IMR-90 (cell line): ENCODE data around the gene GSE1. TPM values are rescaled to one million over a fixed set of nuclear protein-coding genes. Genes with fewer than 3 reads are reported as not detected.

Experiments
- ATAC-seq: fragments of 200-7000 bp; cut with Tn5 transposase; 2 replicates; pipeline ENCODE4 v1.9.1; 2020; ENCODE audit warnings: low read depth, mild to moderate bottlenecking, moderate library complexity
- BruUV-seq: library from RNA; stranded (reverse); fragments of 400-500 nt; replicated peaks from 2 replicates; lab custom pipeline; 2021; lab: Mats Ljungman, UMichigan
- CTCF ChIA-PET: fragments of 300-600 bp; formaldehyde crosslinking; extraction: SDS; loops from one replicate; lab custom pipeline; 2021; ENCODE audit warnings: antibody characterized with exemption; lab: Yijun Ruan, JAX
- POLR2A ChIA-PET: fragments of 300-600 bp; sonication (Branson Sonifier 250); formaldehyde crosslinking; loops from one replicate; lab custom pipeline; 2022; ENCODE audit warnings: antibody characterized with exemption; ENCODE audit not compliant: unreplicated experiment; lab: Charles Lee
- DNase-seq: peaks from one replicate; pipeline ENCODE4 v3.0.0; 2013
- H2AFZ ChIP-seq: replicated peaks from 2 replicates; pipeline ENCODE3; 2013; ENCODE audit warnings: low read length, mild to moderate bottlenecking; ENCODE audit not compliant: poor library complexity
- H2AK5ac ChIP-seq: 2 replicates; pipeline ENCODE4 v1.6.1; 2013; ENCODE audit warnings: low read depth, low read length, inconsistent platforms
- H2AK9ac ChIP-seq: replicated peaks from 2 replicates; pipeline ENCODE3; 2013; ENCODE audit warnings: mild to moderate bottlenecking, low read depth, low read length, moderate library complexity; ENCODE audit not compliant: poor library complexity
- H2BK120ac ChIP-seq: 2 replicates; pipeline ENCODE4 v1.6.1; 2013; ENCODE audit warnings: low read depth, low read length, inconsistent platforms
- H2BK15ac ChIP-seq: 3 replicates; pipeline ENCODE4 v1.6.1; 2013; ENCODE audit warnings: low read depth, low read length, inconsistent platforms
- H2BK20ac ChIP-seq: 2 replicates; pipeline ENCODE4 v1.6.1; 2013; ENCODE audit warnings: low read depth, mild to moderate bottlenecking, inconsistent platforms, low read length, moderate library complexity
- H2BK5ac ChIP-seq: 2 replicates; pipeline ENCODE4 v1.6.1; 2013; ENCODE audit warnings: mild to moderate bottlenecking, low read depth, low read length, inconsistent platforms; ENCODE audit not compliant: poor library complexity, severe bottlenecking
- H3K14ac ChIP-seq: replicated peaks from 2 replicates; pipeline ENCODE4 v1.6.1; 2013; ENCODE audit warnings: low read depth, low read length, inconsistent platforms
- H3K18ac ChIP-seq: 2 replicates; pipeline ENCODE4 v1.6.1; 2013; ENCODE audit warnings: low read depth, low read length, control low read depth
- H3K23ac ChIP-seq: 2 replicates; pipeline ENCODE4 v1.6.1; 2013; ENCODE audit warnings: low read depth, low read length, inconsistent platforms
- H3K27ac ChIP-seq: 2 replicates; pipeline ENCODE4 v1.5.1; 2013; ENCODE audit warnings: mild to moderate bottlenecking, control low read depth, low read length; ENCODE audit not compliant: insufficient read depth
- H3K27me3 ChIP-seq: 2 replicates; pipeline ENCODE4 v1.6.1; 2013; ENCODE audit warnings: low read length; ENCODE audit not compliant: control insufficient read depth, insufficient read depth
- H3K36me3 ChIP-seq: 2 replicates; pipeline ENCODE4 v1.6.1; 2013; ENCODE audit warnings: low read length, mixed read lengths; ENCODE audit not compliant: control insufficient read depth, insufficient read depth
- H3K4ac ChIP-seq: 2 replicates; pipeline ENCODE4 v1.6.1; 2013; ENCODE audit warnings: low read depth, low read length, inconsistent platforms
- H3K4me1 ChIP-seq: 2 replicates; pipeline ENCODE4 v1.6.1; 2013; ENCODE audit warnings: low read length, mixed read lengths; ENCODE audit not compliant: control insufficient read depth, insufficient read depth
- H3K4me2 ChIP-seq: 2 replicates; pipeline ENCODE4 v1.6.1; 2013; ENCODE audit warnings: low read depth, mild to moderate bottlenecking, control low read depth, low read length, moderate library complexity
- H3K4me3 ChIP-seq: 2 replicates; pipeline ENCODE4 v1.5.1; 2013; ENCODE audit warnings: low read depth, mild to moderate bottlenecking, control low read depth, low read length, moderate library complexity; ENCODE audit not compliant: insufficient read depth
- H3K56ac ChIP-seq: 2 replicates; pipeline ENCODE4 v1.6.1; 2013; ENCODE audit warnings: low read length, inconsistent platforms; ENCODE audit not compliant: insufficient read depth; ENCODE audit errors: extremely low read depth
- H3K79me1 ChIP-seq, 2 experiments: 2 replicates each; pipeline ENCODE4 v1.6.1; 2013; ENCODE audit warnings: low read length in 2 of 2, inconsistent platforms in 1 of 2, low read depth in 1 of 2
- H3K9ac ChIP-seq: 2 replicates; pipeline ENCODE4 v1.6.1; 2013; ENCODE audit warnings: low read depth, low read length, control low read depth
- H3K9me1 ChIP-seq: 2 replicates; pipeline ENCODE4 v1.6.1; 2013; ENCODE audit warnings: low read length, inconsistent platforms; ENCODE audit not compliant: insufficient read depth
- H3K9me3 ChIP-seq: 2 replicates; pipeline ENCODE4 v1.6.1; 2013; ENCODE audit warnings: low read length; ENCODE audit not compliant: control insufficient read depth, insufficient read depth
- H4K20me1 ChIP-seq: 2 replicates; pipeline ENCODE4 v1.6.1; 2013; ENCODE audit warnings: low read length, inconsistent platforms; ENCODE audit not compliant: insufficient read depth
- H4K5ac ChIP-seq: 2 replicates; pipeline ENCODE4 v1.6.1; 2013; ENCODE audit warnings: mild to moderate bottlenecking, low read depth, low read length, control low read depth
- H4K8ac ChIP-seq, 2 experiments: 2 replicates each; pipeline ENCODE4 v1.6.1; 2013; ENCODE audit warnings: low read depth in 2 of 2, low read length in 2 of 2, control low read depth in 1 of 2, inconsistent platforms in 1 of 2
- H4K91ac ChIP-seq: 2 replicates; pipeline ENCODE4 v1.6.1; 2013; ENCODE audit warnings: low read depth, low read length, inconsistent platforms; ENCODE audit not compliant: insufficient read depth
- BHLHE40 ChIP-seq: fragments of 150-350 bp; IDR thresholded peaks from 2 replicates; pipeline ENCODE4 v1.6.1; 2016; ENCODE audit warnings: mild to moderate bottlenecking, low read depth, low read length
- ELK1 ChIP-seq: fragments of 150-350 bp; IDR thresholded peaks from 2 replicates; pipeline ENCODE4 v1.6.1; 2016; ENCODE audit warnings: low read depth, mild to moderate bottlenecking, low read length, moderate library complexity, borderline replicate concordance
- FOS ChIP-seq: fragments of 150-350 bp; IDR thresholded peaks from 2 replicates; pipeline ENCODE4 v1.6.1; 2016; ENCODE audit warnings: low read depth, low read length
- RFX5 ChIP-seq: IDR thresholded peaks from 2 replicates; pipeline ENCODE4 v1.8.0; 2012; ENCODE audit warnings: low read depth, mild to moderate bottlenecking, low read length, moderate library complexity
- SMC3 ChIP-seq: fragments of 150-350 bp; IDR thresholded peaks from 2 replicates; pipeline ENCODE4 v1.6.1; 2016; ENCODE audit warnings: low read depth, mild to moderate bottlenecking, antibody characterized with exemption, low read length, moderate library complexity
- USF2 ChIP-seq: fragments of 150-350 bp; IDR thresholded peaks from 2 replicates; pipeline ENCODE4 v1.6.1; 2017; ENCODE audit warnings: mild to moderate bottlenecking, antibody characterized with exemption, low read length, low read depth
- WGBS, 2 experiments: methylation state at CpG; one replicate each; pipeline versions ENCODE4 v1.1.5 to v1.1.7; 2013; ENCODE audit warnings: missing lambda C conversion rate in 2 of 2; ENCODE audit not compliant: insufficient read length in 1 of 2; ENCODE audit errors: extremely low coverage in 2 of 2; 5-methylcytosine and 5-hydroxymethylcytosine counted together
- dilution Hi-C: fragments of 300-500 bp; cut with HindIII; formaldehyde crosslinking; loops from one replicate; pipeline ENCODE4 v1.14.3; 2018; ENCODE audit warnings: low sequenced_read_pairs; ENCODE audit not compliant: unreplicated experiment
- in situ Hi-C: fragments of 300-500 bp; cut with MboI; formaldehyde crosslinking; loops from 3 replicates; pipeline ENCODE4 v1.14.3; 2019; ENCODE audit warnings: low sequenced_read_pairs, inconsistent platforms, mixed read lengths
- intact Hi-C: fragments of 100-400 bp; cut with micrococcal nuclease; formaldehyde crosslinking; loops from 2 replicates; pipeline ENCODE4 v1.10.0; 2022
- polyA plus RNA-seq, 3 experiments: library from polyadenylated mRNA; depleted of rRNA; stranded (reverse); fragments of >200 nt; gene quantifications; 2 replicates each; pipeline ENCODE4 v1.2.3, GENCODE V29; 2012; ENCODE audit warnings: low replicate concordance in 1 of 3
- total RNA-seq: library from RNA; depleted of rRNA; stranded (reverse); fragments of >200 nt; gene quantifications from 2 replicates; pipeline ENCODE4 v1.2.3, GENCODE V29; 2012

The GSE1 gene
- total and polyA plus RNA-seq, 2 of the 4 experiments (the other 2 are of a cell fraction): 14.9 to 25.5 TPM

GRCh38 chr16:85704011-85704410 lies 90.9 kb downstream of the GSE1 start:
- no peak for DNase-seq

More at GRCh38 chr16:85704011-85704410, 90.9 kb downstream of the GSE1 start:
- Histone ChIP-seq H3K27ac (no peak overlapping the region), H4K20me1 (no peaks in the 10 kb centered on the region), H2BK5ac (no peak overlapping the region), H3K36me3 (peaks cover 2% of the 10 kb centered on the region), H3K27me3 (no peaks in the 10 kb centered on the region), H3K23ac (no peak overlapping the region), H2BK15ac (no peak overlapping the region), H2AFZ (no peak overlapping the region), H3K4ac (no peak overlapping the region), H3K4me1 (0 out of 2 replicates have a peak, but pooled peaks cover 3% of the 10 kb centered on the region), H3K4me3 (no peak overlapping the region), H4K8ac (no peak overlapping the region), H2BK120ac (no peak overlapping the region), H3K56ac (no peak overlapping the region), H3K4me2 (no peak overlapping the region), H3K9me3 (peaks cover 2% of the 10 kb centered on the region; the same call in 1 of the 2 replicates), H3K14ac (no peak overlapping the region), H2AK9ac (no peak overlapping the region), H3K9me1 (peaks cover 5% of the 10 kb centered on the region), H3K79me1 (no peaks in the 10 kb centered on the region), H4K91ac (no peak overlapping the region), H2AK5ac (no peak overlapping the region), H3K18ac (no peak overlapping the region), H2BK20ac (no peak overlapping the region), H4K5ac (no peak overlapping the region), H3K9ac (no peak overlapping the region)
- no peak for TF ChIP-seq BHLHE40
- TF ChIP-seq SMC3: no peak
- no peak for TF ChIP-seq ELK1
- TF ChIP-seq USF2: no peak
- no peak for TF ChIP-seq FOS
- TF ChIP-seq RFX5: no peak
- intact Hi-C loops (no loop called here), dilution Hi-C loops (no loop called here), in situ Hi-C loops (no loop called here)
- WGBS, 2 experiments: 80% methylated on average over 1 of the region's 11 CpGs; no CpG with 5 or more reads in 1 of the 2 experiments
- ChIA-PET POLR2A (no interaction called here), CTCF (interaction anchor here (1.8 kb wide), 1 partner anchor 12 kb away, joined by 4 read pairs; no protein-coding TSS in a partner anchor)
- no TSS peak for BruUV-seq
- no peak for ATAC-seq
